H1 (cell line): ENCODE data around the gene ADAMTS14. TPM values are rescaled to one million over a fixed set of nuclear protein-coding genes. Genes with fewer than 3 reads are reported as not detected.

ENCODE experiments used
- CTCF ChIA-PET: fragments of 300-600 bp; sonication (Branson Sonifier 250); formaldehyde crosslinking; loops from one replicate; lab custom pipeline; 2021; ENCODE audit not compliant: partially characterized antibody; lab: Charles Lee
- POLR2A ChIA-PET: fragments of 300-600 bp; sonication (Branson Sonifier 250); formaldehyde crosslinking; loops from one replicate; lab custom pipeline; 2021; ENCODE audit warnings: inconsistent platforms; ENCODE audit not compliant: partially characterized antibody; lab: Charles Lee
- DNase-seq, 2 experiments: peaks; one replicate each; pipeline versions ENCODE4 v3.0.0 to v3.0.0-alpha.2; 2010 to 2022; ENCODE audit warnings: low spot score in 2 of 2, low read depth in 1 of 2, mixed read lengths in 1 of 2
- FAIRE-seq: peaks from 2 replicates; lab custom pipeline; 2011; peaks lifted over from hg19 to GRCh38; lab: Jason Lieb, UNC
- H2AFZ ChIP-seq: 2 replicates; pipeline ENCODE4 v1.8.1; 2012; ENCODE audit warnings: low read length, inconsistent platforms
- H2AK5ac ChIP-seq: 2 replicates; pipeline ENCODE4 v1.6.1; 2013; ENCODE audit warnings: low read depth, low read length
- H2BK120ac ChIP-seq: replicated peaks from 2 replicates; pipeline ENCODE3; 2013; ENCODE audit warnings: low read depth, low read length, inconsistent platforms
- H2BK12ac ChIP-seq: 2 replicates; pipeline ENCODE4 v1.6.1; 2013; ENCODE audit warnings: low read depth, low read length
- H2BK15ac ChIP-seq: 2 replicates; pipeline ENCODE4 v1.6.1; 2013; ENCODE audit warnings: low read length
- H2BK20ac ChIP-seq: 2 replicates; pipeline ENCODE4 v1.6.1; 2013; ENCODE audit warnings: low read length
- H2BK5ac ChIP-seq: 2 replicates; pipeline ENCODE4 v1.6.1; 2013; ENCODE audit warnings: low read depth, low read length
- H3K14ac ChIP-seq: 2 replicates; pipeline ENCODE4 v1.6.1; 2013; ENCODE audit warnings: inconsistent platforms; ENCODE audit not compliant: insufficient read length
- H3K18ac ChIP-seq: 2 replicates; pipeline ENCODE4 v1.6.1; 2013; ENCODE audit warnings: low read length; ENCODE audit errors: extremely low read depth
- H3K23ac ChIP-seq: 2 replicates; pipeline ENCODE4 v1.6.1; 2013; ENCODE audit warnings: inconsistent platforms; ENCODE audit not compliant: insufficient read length
- H3K23me2 ChIP-seq: 2 replicates; pipeline ENCODE4 v1.6.1; 2013; ENCODE audit warnings: low read depth, low read length
- H3K27ac ChIP-seq: 2 replicates; pipeline ENCODE4 v1.6.1; 2011; ENCODE audit warnings: low read depth, low read length, inconsistent platforms
- H3K27me3 ChIP-seq, 4 experiments: replicated peaks in 1 of 4; 1 replicate in 1 of 4; 2 replicates in 3 of 4; pipeline versions ENCODE4 v1.6.1 to v1.8.1; 2011 to 2013; ENCODE audit warnings: low read length in 3 of 4, mild to moderate bottlenecking in 3 of 4, inconsistent platforms in 2 of 4, mixed read lengths in 2 of 4, moderate library complexity in 1 of 4; ENCODE audit not compliant: control insufficient read depth in 3 of 4, insufficient read depth in 3 of 4; ENCODE audit errors: extremely low read depth in 1 of 4
- H3K36me3 ChIP-seq, 4 experiments: 2 replicates each; pipeline versions ENCODE4 v1.6.1 to v1.8.1; 2011 to 2013; ENCODE audit warnings: mild to moderate bottlenecking in 4 of 4, low read length in 3 of 4, moderate library complexity in 2 of 4, control low read depth in 1 of 4, inconsistent platforms in 1 of 4; ENCODE audit not compliant: insufficient read depth in 4 of 4, control insufficient read depth in 2 of 4
- H3K4ac ChIP-seq: replicated peaks from 2 replicates; pipeline ENCODE3; 2013; ENCODE audit warnings: low read length, low read depth, mixed read lengths, inconsistent platforms; ENCODE audit not compliant: insufficient read length
- H3K4me1 ChIP-seq, 4 experiments: replicated peaks in 1 of 4; 1 replicate in 1 of 4; 2 replicates in 3 of 4; pipeline versions ENCODE4 v1.6.1 to v1.8.1; 2011 to 2013; ENCODE audit warnings: low read length in 3 of 4, inconsistent platforms in 2 of 4, mixed read lengths in 1 of 4; ENCODE audit not compliant: insufficient read depth in 4 of 4, control insufficient read depth in 3 of 4
- H3K4me2 ChIP-seq, 2 experiments: 2 replicates each; pipeline versions ENCODE4 v1.6.1 to v1.8.1; 2011 to 2013; ENCODE audit warnings: low read depth in 2 of 2, low read length in 2 of 2, control low read depth in 1 of 2, inconsistent platforms in 1 of 2, mild to moderate bottlenecking in 1 of 2; ENCODE audit not compliant: insufficient read depth in 1 of 2
- H3K4me3 ChIP-seq, 4 experiments: fragments of 200-600, 300-600 bp in 1 of 4; sonication (generic), shearing (Covaris generic), sonication (Bioruptor Twin) in 1 of 4; 2 replicates each; pipeline versions ENCODE4 v1.5.1 to v1.8.1; 2011 to 2016; ENCODE audit warnings: low read length in 4 of 4, low read depth in 3 of 4, control low read depth in 2 of 4, inconsistent platforms in 2 of 4, mild to moderate bottlenecking in 2 of 4, mixed read lengths in 1 of 4, moderate library complexity in 1 of 4; ENCODE audit not compliant: insufficient read depth in 2 of 4; ENCODE audit errors: extremely low read depth in 1 of 4
- H3K56ac ChIP-seq: replicated peaks from 2 replicates; pipeline ENCODE3; 2013; ENCODE audit warnings: low read depth, mild to moderate bottlenecking, mixed read lengths, low read length, inconsistent platforms; ENCODE audit not compliant: insufficient read length
- H3K79me1 ChIP-seq: 2 replicates; pipeline ENCODE4 v1.6.1; 2013; ENCODE audit warnings: low read depth, low read length, control low read depth
- H3K79me2 ChIP-seq, 2 experiments: 2 replicates each; pipeline versions ENCODE4 v1.6.1 to v1.8.1; 2012 to 2013; ENCODE audit warnings: low read length in 2 of 2, mild to moderate bottlenecking in 2 of 2, inconsistent platforms in 1 of 2; ENCODE audit not compliant: insufficient read depth in 2 of 2, control insufficient read depth in 1 of 2
- H3K9ac ChIP-seq, 4 experiments: replicated peaks in 1 of 4; 1 replicate in 1 of 4; 2 replicates in 3 of 4; pipeline versions ENCODE4 v1.6.1 to v1.8.1; 2011 to 2013; ENCODE audit warnings: low read depth in 3 of 4, low read length in 3 of 4, control low read depth in 2 of 4, mild to moderate bottlenecking in 2 of 4, moderate library complexity in 2 of 4, inconsistent platforms in 1 of 4; ENCODE audit errors: extremely low read depth in 1 of 4
- H3K9me3 ChIP-seq, 2 experiments: 2 replicates each; pipeline versions ENCODE4 v1.6.1 to v1.8.1; 2012 to 2013; ENCODE audit warnings: mild to moderate bottlenecking in 2 of 2, moderate library complexity in 2 of 2, control low read depth in 1 of 2, inconsistent platforms in 1 of 2, low read depth in 1 of 2, low read length in 1 of 2, mixed read lengths in 1 of 2; ENCODE audit not compliant: insufficient read depth in 2 of 2
- H4K20me1 ChIP-seq, 2 experiments: replicated peaks in 1 of 2; 2 replicates each; pipeline versions ENCODE3 to v1.8.1; 2011 to 2013; ENCODE audit warnings: inconsistent platforms in 2 of 2, low read length in 2 of 2, mild to moderate bottlenecking in 1 of 2; ENCODE audit not compliant: insufficient read depth in 2 of 2, control insufficient read depth in 1 of 2
- H4K5ac ChIP-seq: 2 replicates; pipeline ENCODE4 v1.6.1; 2013; ENCODE audit warnings: low read length, low read depth, mixed read lengths, inconsistent platforms; ENCODE audit not compliant: insufficient read length
- H4K8ac ChIP-seq: 2 replicates; pipeline ENCODE4 v1.8.0; 2013; ENCODE audit warnings: mild to moderate bottlenecking, moderate library complexity, low read length, inconsistent platforms; ENCODE audit not compliant: insufficient read depth; ENCODE audit errors: extremely low read depth
- H4K91ac ChIP-seq: replicated peaks from 2 replicates; pipeline ENCODE3; 2013; ENCODE audit warnings: low read length, mixed read lengths, inconsistent platforms; ENCODE audit not compliant: insufficient read length
- CHD1 ChIP-seq: IDR thresholded peaks from 2 replicates; pipeline ENCODE4 v1.6.1; 2012; ENCODE audit warnings: low read depth, low read length, improper control_type of control experiment
- GABPA ChIP-seq: IDR thresholded peaks from 2 replicates; pipeline ENCODE4 v1.6.1; 2011; ENCODE audit warnings: mild to moderate bottlenecking, low read length, moderate library complexity, borderline replicate concordance; ENCODE audit not compliant: insufficient read depth
- HDAC6 ChIP-seq: IDR thresholded peaks from one replicate; pipeline ENCODE4 v1.7.1; 2012; ENCODE audit warnings: low read depth, mild to moderate bottlenecking, inconsistent platforms, low read length, moderate library complexity
- POU5F1 ChIP-seq: IDR thresholded peaks from 2 replicates; pipeline ENCODE4 v1.6.1; 2011; ENCODE audit warnings: low read depth, mild to moderate bottlenecking, low read length, moderate library complexity
- RNF2 ChIP-seq: fragments of 200-900, 300-1000 bp; sonication (generic); IDR thresholded peaks from 2 replicates; pipeline ENCODE4 v1.7.1; 2016; ENCODE audit warnings: borderline replicate concordance, low read depth, mild to moderate bottlenecking, antibody characterized with exemption, low read length; ENCODE audit not compliant: poor library complexity, severe bottlenecking; ENCODE audit errors: missing control alignments
- RXRA ChIP-seq: IDR thresholded peaks from 2 replicates; pipeline ENCODE4 v1.6.1; 2011; ENCODE audit warnings: low read depth, mild to moderate bottlenecking, low read length, moderate library complexity; ENCODE audit not compliant: insufficient read depth
- TCF12 ChIP-seq: IDR thresholded peaks from 2 replicates; pipeline ENCODE4 v1.6.1; 2011; ENCODE audit warnings: low read depth, mild to moderate bottlenecking, low read length
- TEAD4 ChIP-seq: IDR thresholded peaks from 2 replicates; pipeline ENCODE4 v1.6.1; 2012; ENCODE audit warnings: low read depth, low read length, inconsistent platforms, mixed read lengths
- WGBS, 2 experiments: shearing (Covaris generic) in 1 of 2; methylation state at CpG; one replicate each; pipeline versions ENCODE4 v1.1.6 to v1.1.7; 2013 to 2015; ENCODE audit warnings: low lambda C conversion rate in 2 of 2, mixed read lengths in 2 of 2, inconsistent platforms in 1 of 2, low coverage in 1 of 2, missing lambda C conversion rate in 1 of 2; ENCODE audit not compliant: insufficient replicate concordance in 2 of 2, insufficient coverage in 1 of 2, insufficient read length in 1 of 2; ENCODE audit errors: extremely low coverage in 1 of 2, missing lambda C conversion rate in 1 of 2; 5-methylcytosine and 5-hydroxymethylcytosine counted together
- polyA plus RNA-seq, 7 experiments: library from polyadenylated mRNA; depleted of rRNA in 3 of 7; stranded (reverse) in 5 of 7; unstranded in 2 of 7; fragments of >200 nt in 5 of 7; fragments of 200-250 nt in 2 of 7; gene quantifications; 1 replicate in 5 of 7; 2 replicates in 1 of 7; 4 replicates in 1 of 7; pipeline versions ENCODE4 v1.2.1 to v1.2.3, GENCODE V29; 2011 to 2013; ENCODE audit warnings: missing spikeins in 2 of 7, mixed read lengths in 2 of 7
- total RNA-seq: library from RNA; stranded (reverse); fragmentation: NEBNext Ultra II Directional; extraction: Animal tissue kit (Norgen Biotek cat#: 25700); gene quantifications from 2 replicates; pipeline ENCODE4 v1.2.1, GENCODE V29; 2021
- TF ChIP-seq, protein P1 (sequence below): IDR thresholded peaks from 2 replicates; pipeline ENCODE4 v1.6.1; 2012; ENCODE audit warnings: inconsistent platforms

Gene ADAMTS14
- total and polyA plus RNA-seq, 2 of the 8 experiments (the other 6 are each of a cell fraction or from before 2014, with no cell fraction given), result 2.0 to 2.3 TPM

DNA sequence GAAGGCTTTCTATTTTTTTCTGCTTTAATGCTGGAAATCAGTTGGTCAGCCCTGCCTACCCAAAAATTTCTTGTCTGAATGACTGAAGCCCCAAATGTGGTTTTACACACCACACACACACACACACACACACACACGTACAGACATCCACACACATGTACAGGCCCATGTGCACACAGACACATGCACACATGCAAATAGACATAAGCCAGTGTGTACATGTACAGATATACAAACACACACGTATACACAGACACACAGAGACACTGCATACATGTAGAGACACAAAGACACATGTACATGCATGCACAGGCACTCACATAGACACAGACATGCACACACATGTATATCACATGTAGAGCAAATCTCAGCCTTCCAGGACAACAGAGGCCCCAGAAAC lies 58.6 kb downstream of the ADAMTS14 start:
- Histone ChIP-seq H2BK5ac (no peak overlapping the region), H2AK5ac (no peak overlapping the region), H2AFZ (no peak overlapping the region), H3K4me1 (peaks cover 0 to 6% (median 3%) of the 10 kb centered on the region in 4 experiments; a peak in 3 of 7 replicates), H3K79me1 (no peaks in the 10 kb centered on the region), H3K9ac (no peak overlapping the region), H2BK120ac (no peak overlapping the region), H3K4ac (no peak overlapping the region), H3K27ac (no peak overlapping the region), H4K8ac (no peak overlapping the region), H4K20me1 (peaks cover 0 to 3% of the 10 kb centered on the region in 2 experiments), H3K36me3 (no peaks in the 10 kb centered on the region), H3K4me2 (no peak overlapping the region), H3K23ac (no peak overlapping the region), H3K4me3 (no peak overlapping the region), H4K91ac (no peak overlapping the region), H3K56ac (no peak overlapping the region), H3K27me3 (no peaks in the 10 kb centered on the region), H2BK12ac (no peak overlapping the region), H3K14ac (no peak overlapping the region), H3K9me3 (no peaks in the 10 kb centered on the region), H2BK15ac (no peak overlapping the region), H3K23me2 (no peaks in the 10 kb centered on the region; the same call in 1 of the 2 replicates), H3K18ac (no peak overlapping the region; the same call in 1 of the 2 replicates), H3K79me2 (no peaks in the 10 kb centered on the region), H2BK20ac (no peak overlapping the region), H4K5ac (no peak overlapping the region)
- POLR2A ChIA-PET, result no interaction called here
- DNase-seq, result no peak
- 80% methylated on average over 2 of the region's 2 CpGs; no CpG with 5 or more reads in 1 of the 2 experiments for WGBS, 2 experiments
- no peak for FAIRE-seq
- CTCF ChIA-PET, result interaction anchor here (1.1 to 3.7 kb wide), 3 partner anchors 8 to 28 kb away, joined by 3 to 11 read pairs (median 10); no protein-coding TSS in a partner anchor
- TF ChIP-seq CHD1, result no peak
- TF ChIP-seq, protein P1, sequence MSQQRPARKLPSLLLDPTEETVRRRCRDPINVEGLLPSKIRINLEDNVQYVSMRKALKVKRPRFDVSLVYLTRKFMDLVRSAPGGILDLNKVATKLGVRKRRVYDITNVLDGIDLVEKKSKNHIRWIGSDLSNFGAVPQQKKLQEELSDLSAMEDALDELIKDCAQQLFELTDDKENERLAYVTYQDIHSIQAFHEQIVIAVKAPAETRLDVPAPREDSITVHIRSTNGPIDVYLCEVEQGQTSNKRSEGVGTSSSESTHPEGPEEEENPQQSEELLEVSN, result no peak
- no peak for TF ChIP-seq GABPA
- no peak for TF ChIP-seq HDAC6
- no peak for TF ChIP-seq TEAD4
- TF ChIP-seq RXRA, result no peak
- no peak for TF ChIP-seq RNF2
- TF ChIP-seq TCF12, result no peak
- no peak for TF ChIP-seq POU5F1
